ENCODE data around the gene EFNA5. TPM values are rescaled to one million over a fixed set of nuclear protein-coding genes. Genes with fewer than 3 reads are reported as not detected.

Gene EFNA5
- total and polyA plus RNA-seq, 2 experiments from 2014 or later: 8.5 to 18.8 TPM

DNA sequence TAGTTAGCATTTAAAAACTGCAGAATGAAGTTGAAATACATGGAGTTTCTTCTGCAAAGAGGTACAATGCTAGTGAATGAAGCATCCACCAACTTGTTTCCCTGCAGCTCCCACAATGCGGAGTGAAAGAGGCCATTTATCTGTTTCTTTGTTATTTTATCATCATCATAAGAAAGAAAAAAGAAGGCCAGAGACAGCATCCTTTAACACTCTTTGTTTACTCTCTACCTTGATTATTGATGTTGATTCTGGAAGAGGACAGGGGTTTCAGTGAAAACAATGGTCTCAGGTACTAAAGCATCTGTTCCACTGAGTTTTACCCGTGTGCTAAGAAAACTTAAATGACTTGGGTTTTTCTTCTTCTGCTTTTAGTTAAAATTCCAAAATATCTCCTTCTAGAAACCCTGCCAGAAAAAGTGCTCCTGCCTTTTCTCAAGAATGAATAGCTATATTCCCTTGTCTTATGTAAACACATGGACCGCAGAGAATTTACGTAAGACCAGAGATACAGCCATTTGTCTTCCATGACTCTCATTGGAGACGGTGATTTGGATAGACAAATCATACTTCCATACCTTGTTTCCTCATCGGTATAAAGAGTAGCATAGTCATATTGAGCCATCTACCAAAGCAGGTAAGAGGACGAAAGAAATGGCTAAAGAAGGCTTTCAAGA is 81.1 kb downstream of the EFNA5 start:
- H3K27ac ChIP-seq: no peak overlapping the region
- H3K9me3 ChIP-seq (ENCODE audit: low read depth): no peaks in the 10 kb centered on the region
- no peak overlapping the region for H2AFZ ChIP-seq
- WGBS (ENCODE audit: low lambda C conversion rate, missing lambda C conversion rate): 75% methylated on average over 7 of the region's 7 CpGs
- no peak overlapping the region for H3K4me3 ChIP-seq
- TF ChIP-seq EZH2phosphoT487 (IDR thresholded peaks at IDR 0.05; ENCODE audit: low read depth, severe bottlenecking, unreplicated experiment): no peak
- TF ChIP-seq, protein P1, sequence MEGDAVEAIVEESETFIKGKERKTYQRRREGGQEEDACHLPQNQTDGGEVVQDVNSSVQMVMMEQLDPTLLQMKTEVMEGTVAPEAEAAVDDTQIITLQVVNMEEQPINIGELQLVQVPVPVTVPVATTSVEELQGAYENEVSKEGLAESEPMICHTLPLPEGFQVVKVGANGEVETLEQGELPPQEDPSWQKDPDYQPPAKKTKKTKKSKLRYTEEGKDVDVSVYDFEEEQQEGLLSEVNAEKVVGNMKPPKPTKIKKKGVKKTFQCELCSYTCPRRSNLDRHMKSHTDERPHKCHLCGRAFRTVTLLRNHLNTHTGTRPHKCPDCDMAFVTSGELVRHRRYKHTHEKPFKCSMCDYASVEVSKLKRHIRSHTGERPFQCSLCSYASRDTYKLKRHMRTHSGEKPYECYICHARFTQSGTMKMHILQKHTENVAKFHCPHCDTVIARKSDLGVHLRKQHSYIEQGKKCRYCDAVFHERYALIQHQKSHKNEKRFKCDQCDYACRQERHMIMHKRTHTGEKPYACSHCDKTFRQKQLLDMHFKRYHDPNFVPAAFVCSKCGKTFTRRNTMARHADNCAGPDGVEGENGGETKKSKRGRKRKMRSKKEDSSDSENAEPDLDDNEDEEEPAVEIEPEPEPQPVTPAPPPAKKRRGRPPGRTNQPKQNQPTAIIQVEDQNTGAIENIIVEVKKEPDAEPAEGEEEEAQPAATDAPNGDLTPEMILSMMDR (IDR thresholded peaks at IDR 0.05; ENCODE audit: poor library complexity): no peak
- no peak for DNase-seq (ENCODE audit: low spot score)
- H3K36me3 ChIP-seq (replicated peaks; ENCODE audit: insufficient read depth, low read depth): no peaks in the 10 kb centered on the region
- H4K20me1 ChIP-seq (ENCODE audit: insufficient read depth, poor library complexity, severe bottlenecking): no peaks in the 10 kb centered on the region
- no peak overlapping the region for H3K4me2 ChIP-seq
- H3K79me2 ChIP-seq: peaks cover 81% of the 10 kb centered on the region
- H3K27me3 ChIP-seq: no peaks in the 10 kb centered on the region
- no peaks in the 10 kb centered on the region for H3K9me2 ChIP-seq (replicated peaks; ENCODE audit: insufficient read depth)
- no peaks in the 10 kb centered on the region for H3K4me1 ChIP-seq (ENCODE audit: insufficient read depth)

DNA sequence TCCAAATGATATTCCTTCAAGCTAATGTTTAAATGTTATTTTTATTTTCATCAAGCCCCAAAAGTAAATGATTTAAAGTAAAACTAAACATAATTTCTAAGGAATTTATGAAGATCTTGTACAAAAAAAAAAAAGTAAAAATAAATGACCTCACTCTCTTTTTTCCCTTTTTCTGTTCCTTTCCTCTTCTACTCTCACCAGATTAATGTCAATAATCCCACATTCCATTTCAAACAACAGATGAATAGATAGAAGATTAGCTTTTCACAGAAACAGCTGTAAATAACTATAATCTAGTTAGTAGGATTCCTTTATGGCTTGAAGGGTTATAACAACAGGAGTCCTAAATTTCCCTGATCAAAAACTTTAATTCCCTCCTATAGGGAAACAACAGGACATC is 88.1 kb downstream of the EFNA5 start:
- no peaks in the 10 kb centered on the region for H3K9me2 ChIP-seq (replicated peaks; ENCODE audit: insufficient read depth)
- H4K20me1 ChIP-seq (ENCODE audit: insufficient read depth, poor library complexity, severe bottlenecking): no peaks in the 10 kb centered on the region
- no peak overlapping the region for H3K4me2 ChIP-seq
- H3K9me3 ChIP-seq (ENCODE audit: low read depth): no peaks in the 10 kb centered on the region
- peaks cover 81% of the 10 kb centered on the region for H3K79me2 ChIP-seq
- H3K36me3 ChIP-seq (replicated peaks; ENCODE audit: insufficient read depth, low read depth): no peaks in the 10 kb centered on the region
- no peak for DNase-seq (ENCODE audit: low spot score)
- H2AFZ ChIP-seq: no peak overlapping the region
- H3K4me1 ChIP-seq (ENCODE audit: insufficient read depth): no peaks in the 10 kb centered on the region
- no peak overlapping the region for H3K4me3 ChIP-seq
- H3K27me3 ChIP-seq: no peaks in the 10 kb centered on the region
- no peak overlapping the region for H3K27ac ChIP-seq
- TF ChIP-seq, protein P1 (IDR thresholded peaks at IDR 0.05; ENCODE audit: poor library complexity): no peak

DNA sequence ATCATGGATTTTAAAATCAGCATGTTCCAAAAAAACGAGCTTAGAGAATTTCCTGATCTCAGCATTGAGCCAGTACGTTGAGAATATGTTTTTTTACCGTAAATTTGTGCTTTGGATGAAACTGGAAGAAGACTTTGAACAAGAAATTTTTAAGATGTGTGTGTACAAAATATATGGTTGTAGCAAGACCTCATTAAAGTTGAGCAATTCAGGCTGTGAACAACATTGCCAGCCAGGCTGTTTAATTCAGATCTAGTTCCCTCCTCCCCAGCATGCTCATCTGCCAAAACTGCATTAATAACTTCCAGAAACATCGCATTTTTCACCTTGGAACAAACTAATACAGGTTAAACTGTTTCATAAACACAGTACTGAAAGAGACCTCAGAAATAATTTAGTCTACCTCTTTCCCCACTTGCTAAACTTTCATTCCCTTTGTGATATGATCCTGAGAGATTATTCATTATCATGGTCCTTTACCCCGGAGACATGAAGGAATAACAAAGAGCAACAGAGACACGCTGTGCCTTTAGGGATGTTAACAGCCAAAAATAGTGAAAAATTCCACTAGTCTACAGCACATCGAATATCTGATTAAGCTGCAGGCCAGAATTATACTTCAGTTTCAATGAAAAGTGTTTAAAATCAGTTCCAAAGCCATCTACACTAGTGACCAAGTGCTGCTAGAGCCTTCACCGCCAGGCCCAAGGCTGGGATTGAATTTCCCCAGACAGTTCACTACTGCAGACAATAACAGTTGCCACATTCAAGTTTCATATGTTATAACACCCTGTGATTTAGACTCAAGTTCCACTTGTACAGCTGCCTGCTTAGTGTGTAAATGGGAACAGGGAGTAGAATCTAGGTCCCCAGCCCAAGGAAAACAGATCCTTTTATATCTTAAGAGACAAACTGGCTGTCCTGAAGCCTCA is 89.6 kb downstream of the EFNA5 start:
- DNase-seq (ENCODE audit: low spot score): no peak
- 83% methylated on average over 8 of the region's 8 CpGs for WGBS (ENCODE audit: low lambda C conversion rate, missing lambda C conversion rate)
- TF ChIP-seq, protein P1 (IDR thresholded peaks at IDR 0.05; ENCODE audit: poor library complexity): no peak
- TF ChIP-seq EZH2 (IDR thresholded peaks at IDR 0.05; ENCODE audit: borderline replicate concordance): no peak
- TF ChIP-seq EZH2phosphoT487 (IDR thresholded peaks at IDR 0.05; ENCODE audit: low read depth, severe bottlenecking, unreplicated experiment): no peak
- Histone ChIP-seq H2AFZ (no peak overlapping the region), H3K36me3 (replicated peaks; ENCODE audit: insufficient read depth, low read depth) (no peaks in the 10 kb centered on the region), H3K9me2 (replicated peaks; ENCODE audit: insufficient read depth) (no peaks in the 10 kb centered on the region), H3K27ac (no peak overlapping the region), H3K4me1 (ENCODE audit: insufficient read depth) (no peaks in the 10 kb centered on the region), H3K4me3 (no peak overlapping the region), H3K79me2 (peaks cover 79% of the 10 kb centered on the region), H4K20me1 (ENCODE audit: insufficient read depth, poor library complexity, severe bottlenecking) (no peaks in the 10 kb centered on the region), H3K4me2 (no peak overlapping the region), H3K9me3 (ENCODE audit: low read depth) (no peaks in the 10 kb centered on the region), H3K27me3 (no peaks in the 10 kb centered on the region)
